Astrocyte of the spinal cord (primary cell): Measurements from ENCODE around the gene SLC12A5.

Source experiments
- DNase-seq: peaks from one replicate; pipeline ENCODE4 v3.0.0; 2011; ENCODE audit warnings: low read depth, low spot score
- H3K4me3 ChIP-seq: 2 replicates; pipeline ENCODE4 v1.5.1; 2011; ENCODE audit warnings: low read depth, mild to moderate bottlenecking, low read length, moderate library complexity
- in situ Hi-C: cut with HindIII; loops from 2 replicates; pipeline ENCODE4 v1.10.0; 2017; ENCODE audit warnings: low sequenced_read_pairs
- TF ChIP-seq, protein P1 (sequence below): IDR thresholded peaks from 2 replicates; pipeline ENCODE4 v1.5.1; 2012; ENCODE audit warnings: low read depth, mild to moderate bottlenecking, low read length, inconsistent platforms

The SLC12A5 gene

GRCh38 chr20:46062621-46063020, 33.6 kb downstream of the SLC12A5 start:
- no peak for DNase-seq
- in situ Hi-C loops: no loop called here
- TF ChIP-seq, protein P1, sequence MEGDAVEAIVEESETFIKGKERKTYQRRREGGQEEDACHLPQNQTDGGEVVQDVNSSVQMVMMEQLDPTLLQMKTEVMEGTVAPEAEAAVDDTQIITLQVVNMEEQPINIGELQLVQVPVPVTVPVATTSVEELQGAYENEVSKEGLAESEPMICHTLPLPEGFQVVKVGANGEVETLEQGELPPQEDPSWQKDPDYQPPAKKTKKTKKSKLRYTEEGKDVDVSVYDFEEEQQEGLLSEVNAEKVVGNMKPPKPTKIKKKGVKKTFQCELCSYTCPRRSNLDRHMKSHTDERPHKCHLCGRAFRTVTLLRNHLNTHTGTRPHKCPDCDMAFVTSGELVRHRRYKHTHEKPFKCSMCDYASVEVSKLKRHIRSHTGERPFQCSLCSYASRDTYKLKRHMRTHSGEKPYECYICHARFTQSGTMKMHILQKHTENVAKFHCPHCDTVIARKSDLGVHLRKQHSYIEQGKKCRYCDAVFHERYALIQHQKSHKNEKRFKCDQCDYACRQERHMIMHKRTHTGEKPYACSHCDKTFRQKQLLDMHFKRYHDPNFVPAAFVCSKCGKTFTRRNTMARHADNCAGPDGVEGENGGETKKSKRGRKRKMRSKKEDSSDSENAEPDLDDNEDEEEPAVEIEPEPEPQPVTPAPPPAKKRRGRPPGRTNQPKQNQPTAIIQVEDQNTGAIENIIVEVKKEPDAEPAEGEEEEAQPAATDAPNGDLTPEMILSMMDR: no peak
- no peak overlapping the region for H3K4me3 ChIP-seq

DNA sequence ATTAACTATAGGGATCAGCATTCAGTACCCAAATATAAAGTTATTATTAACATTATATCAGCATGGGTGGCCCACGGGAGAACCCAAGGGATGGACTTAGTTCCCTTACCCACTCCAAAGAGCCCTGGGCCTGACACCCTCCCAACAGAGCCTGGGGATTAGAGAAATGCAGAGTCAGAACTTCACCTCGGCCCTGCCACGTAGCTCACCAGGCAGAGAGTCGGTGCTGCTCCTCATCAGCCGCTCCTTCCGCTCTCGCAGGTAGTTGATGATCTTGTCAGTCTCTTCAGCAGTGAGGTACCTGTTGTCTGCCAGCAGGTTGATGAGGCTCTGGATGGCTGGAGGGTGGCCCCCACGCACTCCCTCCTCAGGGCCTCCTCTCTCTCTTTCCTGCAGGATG, 34.1 kb downstream of the SLC12A5 start:
- in situ Hi-C loops: no loop called here
- TF ChIP-seq, protein P1: no peak

GRCh38 chr20:46063652-46064054, 34.6 kb downstream of the SLC12A5 start:
- TF ChIP-seq, protein P1: no peak
- in situ Hi-C loops: no loop called here
- no peak for DNase-seq
- no peak overlapping the region for H3K4me3 ChIP-seq

More for the DNA sequence above, 34.1 kb downstream of the SLC12A5 start:
- no peak for DNase-seq
- H3K4me3 ChIP-seq: no peak overlapping the region

- in situ Hi-C loops: no loop called here
- TF ChIP-seq, protein P1: no peak
- no peak for DNase-seq
- H3K4me3 ChIP-seq: no peak overlapping the region
Measured at GRCh38 chr20:46065006-46065405, 36.0 kb downstream of the SLC12A5 start.

DNA sequence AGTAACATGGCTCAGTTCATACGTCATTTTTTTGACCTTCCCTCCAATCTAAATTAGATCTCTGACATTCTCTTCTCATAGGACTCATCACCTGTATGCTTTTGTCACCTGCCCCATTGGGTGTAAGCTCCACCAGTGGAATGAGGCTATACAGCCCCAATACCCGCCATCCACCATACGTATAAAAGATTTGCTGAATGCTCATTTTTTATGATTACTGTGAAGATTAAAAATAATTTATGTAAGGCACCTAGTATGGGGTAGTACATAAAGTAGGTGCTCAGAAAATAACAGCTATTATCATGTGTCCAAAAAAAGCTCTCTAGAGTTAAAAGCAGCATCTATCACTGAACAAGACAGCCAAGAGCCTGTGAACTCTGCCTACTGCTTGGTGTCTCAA, 36.7 kb downstream of the SLC12A5 start:
- DNase-seq: no peak
- TF ChIP-seq, protein P1: no peak
- H3K4me3 ChIP-seq: no peak overlapping the region
- in situ Hi-C loops: no loop called here

DNA sequence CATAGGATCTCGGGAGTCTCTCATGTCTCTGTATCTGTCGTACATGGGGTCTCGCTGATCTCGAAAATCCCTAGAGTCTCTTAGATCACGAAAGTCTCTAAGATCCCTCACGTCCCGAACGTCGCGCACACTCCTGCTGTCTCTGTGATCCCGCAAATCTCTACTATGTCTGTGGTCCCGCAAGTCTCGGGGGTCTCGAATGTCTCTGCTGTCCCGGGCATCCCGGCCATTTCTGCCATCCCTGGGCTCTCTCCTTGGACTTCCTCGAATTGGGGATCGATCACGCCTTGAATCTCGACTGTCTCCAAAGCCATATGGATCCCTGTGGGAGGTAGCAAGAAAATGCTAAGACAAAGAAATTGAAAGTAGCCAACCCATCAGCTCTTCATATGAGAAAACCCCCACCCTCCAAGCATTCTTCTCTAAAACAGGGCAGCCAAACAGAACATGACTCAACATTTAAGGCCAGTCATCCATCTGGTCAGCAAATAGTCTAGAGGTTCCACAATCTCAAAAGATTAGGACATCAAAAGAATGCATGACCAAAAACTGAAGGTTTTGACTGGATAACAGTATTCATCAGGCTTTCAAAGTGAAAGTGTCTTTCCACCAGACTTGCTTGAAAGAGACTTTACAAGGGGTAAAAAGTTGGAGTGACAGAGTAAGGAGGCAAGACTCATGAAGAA, 41.3 kb downstream of the SLC12A5 start:
- DNase-seq: peak; percentile 76
- no peak overlapping the region for H3K4me3 ChIP-seq

More for the DNA sequence above, 41.3 kb downstream of the SLC12A5 start:
- TF ChIP-seq, protein P1: no peak
- in situ Hi-C loops: no loop called here
